Mesodermal cell (in vitro differentiated cells): ENCODE results near the gene SLC25A11.

Source experiments
- H3K27ac ChIP-seq: 2 replicates; pipeline ENCODE4 v1.7.0; 2013; ENCODE audit warnings: mild to moderate bottlenecking, low read depth, low read length, moderate library complexity; ENCODE audit not compliant: severe bottlenecking
- H3K36me3 ChIP-seq: 2 replicates; pipeline ENCODE4 v1.7.1; 2013; ENCODE audit warnings: mild to moderate bottlenecking, low read length, moderate library complexity; ENCODE audit not compliant: control insufficient read depth, insufficient read depth
- H3K4me1 ChIP-seq: one replicate; pipeline ENCODE4 v1.7.1; 2013; ENCODE audit warnings: mild to moderate bottlenecking, low read length; ENCODE audit not compliant: insufficient read depth, control insufficient read depth, poor library complexity, severe bottlenecking
- H3K4me3 ChIP-seq: 2 replicates; pipeline ENCODE4 v1.7.0; 2013; ENCODE audit warnings: low read length, control low read depth, mild to moderate bottlenecking; ENCODE audit not compliant: insufficient read depth, poor library complexity, severe bottlenecking; ENCODE audit errors: extremely low read depth
- H3K9me3 ChIP-seq: 2 replicates; pipeline ENCODE4 v1.7.1; 2013; ENCODE audit warnings: mild to moderate bottlenecking, low read length, moderate library complexity; ENCODE audit not compliant: control insufficient read depth
- WGBS, 2 experiments: methylation state at CpG; one replicate each; pipeline ENCODE4 v1.1.5; 2013; ENCODE audit warnings: missing lambda C conversion rate in 2 of 2; ENCODE audit not compliant: insufficient coverage in 2 of 2; 5-methylcytosine and 5-hydroxymethylcytosine counted together

SLC25A11 gene

DNA sequence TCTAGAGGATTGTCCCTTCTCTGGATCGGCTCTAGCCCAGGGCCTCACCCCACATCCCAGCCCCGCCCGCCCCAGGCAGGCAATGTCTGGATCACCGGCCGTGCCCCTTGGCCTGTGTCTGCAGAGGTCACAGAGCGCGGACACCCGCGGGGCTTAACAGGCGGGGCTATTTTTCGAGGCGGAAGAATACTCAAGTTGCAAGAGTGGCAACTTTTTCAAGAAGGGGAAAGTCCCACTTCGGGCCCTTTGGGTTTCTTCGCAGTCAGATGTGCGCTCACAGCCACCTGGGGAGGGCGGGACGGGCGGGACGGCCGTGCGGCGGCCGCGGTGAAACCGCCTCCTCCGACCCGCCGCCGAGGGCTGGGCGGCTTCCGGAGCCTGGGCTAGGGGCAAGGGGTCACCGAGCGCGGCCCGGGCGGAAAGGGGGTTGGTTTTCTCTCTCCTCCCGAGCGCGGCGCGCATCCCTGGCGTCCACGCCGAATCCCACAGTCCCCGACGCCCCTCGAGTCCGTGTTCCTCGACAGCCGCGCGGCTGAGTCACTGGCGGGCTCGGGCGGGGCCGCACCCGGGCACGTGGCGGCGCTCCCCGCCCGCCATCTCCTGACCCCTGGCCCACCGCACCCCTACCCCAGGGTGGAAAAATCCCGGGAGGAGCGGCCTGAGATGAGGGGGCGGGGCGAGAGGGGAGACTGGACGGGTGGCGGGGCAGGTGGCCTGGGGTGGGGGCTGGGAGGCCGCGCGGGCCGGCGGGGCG is 9.7 kb upstream of the SLC25A11 start:
- WGBS, 2 experiments, result 0 to 1% methylated on average over 36 to 57 of the region's 75 CpGs
- Histone ChIP-seq H3K4me1 (peaks cover 44% of the 10 kb centered on the region), H3K36me3 (peaks cover 34% of the 10 kb centered on the region), H3K9me3 (no peaks in the 10 kb centered on the region), H3K27ac (peak overlapping the region; percentile 97), H3K4me3 (peak overlapping the region; percentile 98)

DNA sequence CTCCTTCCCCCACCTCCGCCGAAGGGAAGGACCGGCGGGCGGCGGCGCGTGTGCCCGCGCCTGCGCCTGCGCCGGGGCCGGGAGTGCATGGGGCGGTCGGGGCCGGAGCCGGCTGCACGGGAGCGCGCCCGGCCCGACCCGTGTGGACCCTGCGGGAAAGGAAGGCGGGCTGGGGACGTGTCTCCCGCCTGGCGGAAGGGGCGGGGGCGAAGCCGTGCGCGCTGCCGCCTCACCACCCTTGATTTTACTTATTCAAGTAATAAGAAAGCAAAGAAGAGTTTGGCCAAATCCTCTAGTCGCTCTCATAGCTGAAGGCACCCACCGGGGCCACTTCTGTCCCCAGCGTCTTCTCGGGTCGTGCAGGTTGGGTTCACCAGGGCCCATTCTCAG is 9.1 kb upstream of the SLC25A11 start:
- peaks cover 49% of the 10 kb centered on the region for H3K4me1 ChIP-seq
- WGBS, 2 experiments, result 0% methylated on average over 19 to 21 of the region's 40 CpGs
- H3K9me3 ChIP-seq, result no peaks in the 10 kb centered on the region
- peak overlapping the region; percentile 98 for H3K4me3 ChIP-seq
- H3K27ac ChIP-seq, result peak overlapping the region; percentile 97
- peaks cover 39% of the 10 kb centered on the region for H3K36me3 ChIP-seq

DNA sequence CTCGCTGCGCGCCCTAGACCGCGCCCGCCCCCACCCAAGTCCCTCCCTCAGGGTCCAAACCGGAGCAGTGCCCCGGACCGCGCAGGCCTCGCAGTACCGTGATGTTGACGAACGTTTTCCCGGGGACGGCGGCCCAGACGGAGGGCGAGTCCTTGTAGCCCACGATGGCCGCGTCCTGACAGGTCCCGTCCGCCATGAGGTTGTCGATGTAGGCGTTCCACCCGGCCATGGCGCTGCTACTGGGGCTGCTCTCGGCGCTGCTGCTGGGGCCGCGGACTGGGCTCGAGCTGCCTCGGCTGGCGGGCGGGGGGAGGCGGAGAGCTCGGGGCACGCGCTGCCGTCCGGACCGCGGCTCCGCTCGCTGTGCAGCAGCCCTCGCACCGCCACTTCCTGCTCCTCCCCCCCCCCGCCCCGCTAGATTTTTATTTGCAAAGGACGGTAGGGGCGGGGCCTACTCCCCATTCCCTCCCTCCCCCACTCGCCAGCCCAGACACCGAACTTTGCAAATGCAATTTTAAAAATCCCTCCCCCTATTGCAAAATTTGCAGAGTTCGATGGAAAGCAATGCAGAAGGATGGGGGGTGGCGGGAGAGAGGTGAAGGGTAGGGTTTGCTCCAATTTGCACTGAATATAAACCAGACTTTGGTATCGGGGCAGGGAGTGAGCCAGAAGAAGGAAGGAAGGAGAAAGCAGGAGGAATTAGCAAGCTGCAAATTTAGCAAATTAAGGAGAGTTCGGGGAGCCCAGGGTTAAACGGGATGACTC is 8.5 kb upstream of the SLC25A11 start, which contains the start of gene PFN1:
TSS of gene PFN1 (minus strand) at position 365 of the 765 bp plus-strand sequence. CDS start at position 229, 136 bp downstream.
- peaks cover 46% of the 10 kb centered on the region for H3K4me1 ChIP-seq
- 0 to 1% methylated on average over 39 to 42 of the region's 59 CpGs for WGBS, 2 experiments

DNA sequence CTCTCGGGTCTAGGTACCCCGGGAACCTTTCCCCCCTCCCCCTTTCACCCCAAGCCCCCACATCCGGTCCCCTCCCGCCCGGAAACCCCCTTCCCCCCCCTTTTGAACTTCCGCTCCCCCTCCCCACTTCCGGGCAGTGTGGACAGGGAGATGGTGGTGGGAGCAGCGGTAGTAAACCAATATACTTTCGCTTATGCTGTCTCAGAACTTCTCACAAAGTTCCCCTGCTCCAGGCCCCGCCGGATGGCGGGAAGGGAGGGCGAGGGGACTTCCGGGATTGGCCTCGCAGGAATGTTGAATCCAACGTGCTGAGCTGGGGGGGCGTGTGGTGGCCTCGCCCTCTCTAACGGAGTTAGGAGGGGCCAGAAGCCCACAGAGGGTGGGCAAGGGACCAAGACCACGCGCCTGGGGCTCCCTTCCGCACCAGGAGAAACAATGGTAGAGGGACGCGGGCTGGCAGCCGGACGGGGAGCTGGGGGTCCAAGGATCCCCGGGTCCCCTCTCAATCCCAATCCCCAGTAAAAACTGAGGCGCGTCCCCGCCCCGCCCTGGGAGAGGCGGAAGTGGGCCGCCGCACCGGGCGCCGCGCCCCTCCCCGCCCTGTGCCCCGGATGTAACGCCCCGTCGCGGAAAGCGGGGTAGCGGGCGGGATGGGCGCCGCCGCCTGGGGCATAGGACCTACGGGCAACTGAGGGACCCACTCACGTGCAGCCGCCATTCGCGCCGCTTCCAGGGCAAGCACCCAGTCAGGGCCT is 7.7 kb upstream of the SLC25A11 start:
- 0% methylated on average over 33 to 39 of the region's 56 CpGs for WGBS, 2 experiments
- Histone ChIP-seq H3K36me3 (peaks cover 53% of the 10 kb centered on the region), H3K9me3 (no peaks in the 10 kb centered on the region), H3K4me3 (peak overlapping the region; percentile 98), H3K4me1 (peaks cover 46% of the 10 kb centered on the region), H3K27ac (peak overlapping the region; percentile 97)

More for the DNA sequence above, 8.5 kb upstream of the SLC25A11 start, which contains the start of gene PFN1:
- Histone ChIP-seq H3K9me3 (no peaks in the 10 kb centered on the region), H3K4me3 (peak within 1 kb of the TSS; percentile 98), H3K27ac (peak within 1 kb of the TSS; percentile 97), H3K36me3 (peaks cover 45% of the 10 kb centered on the region)

DNA sequence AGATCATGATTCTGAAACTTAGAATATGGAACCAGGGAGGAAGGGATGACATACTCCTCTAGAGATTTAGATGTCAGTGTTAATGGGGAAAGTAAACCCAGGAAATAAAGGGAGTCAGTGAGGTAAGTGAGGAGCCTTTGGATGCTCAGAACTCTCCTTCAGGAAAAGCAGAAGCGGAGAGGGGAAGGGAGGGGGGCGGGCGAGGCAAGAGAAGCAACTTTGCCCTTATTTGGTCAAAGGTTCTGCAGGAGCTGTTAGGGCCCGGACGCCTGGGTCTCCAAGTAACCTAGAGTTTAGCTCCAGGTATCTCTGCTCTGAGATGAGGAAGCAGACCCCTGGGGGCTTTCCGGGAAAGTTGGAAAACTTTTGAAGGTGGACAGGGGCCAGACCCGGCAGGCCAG is 7.2 kb upstream of the SLC25A11 start:
- peaks cover 59% of the 10 kb centered on the region for H3K36me3 ChIP-seq
- H3K9me3 ChIP-seq, result no peaks in the 10 kb centered on the region
- 0 to 5% methylated on average over 2 to 5 of the region's 7 CpGs for WGBS, 2 experiments
- peak overlapping the region; percentile 98 for H3K4me3 ChIP-seq
- H3K4me1 ChIP-seq, result peaks cover 50% of the 10 kb centered on the region
- H3K27ac ChIP-seq, result peak overlapping the region; percentile 57

DNA sequence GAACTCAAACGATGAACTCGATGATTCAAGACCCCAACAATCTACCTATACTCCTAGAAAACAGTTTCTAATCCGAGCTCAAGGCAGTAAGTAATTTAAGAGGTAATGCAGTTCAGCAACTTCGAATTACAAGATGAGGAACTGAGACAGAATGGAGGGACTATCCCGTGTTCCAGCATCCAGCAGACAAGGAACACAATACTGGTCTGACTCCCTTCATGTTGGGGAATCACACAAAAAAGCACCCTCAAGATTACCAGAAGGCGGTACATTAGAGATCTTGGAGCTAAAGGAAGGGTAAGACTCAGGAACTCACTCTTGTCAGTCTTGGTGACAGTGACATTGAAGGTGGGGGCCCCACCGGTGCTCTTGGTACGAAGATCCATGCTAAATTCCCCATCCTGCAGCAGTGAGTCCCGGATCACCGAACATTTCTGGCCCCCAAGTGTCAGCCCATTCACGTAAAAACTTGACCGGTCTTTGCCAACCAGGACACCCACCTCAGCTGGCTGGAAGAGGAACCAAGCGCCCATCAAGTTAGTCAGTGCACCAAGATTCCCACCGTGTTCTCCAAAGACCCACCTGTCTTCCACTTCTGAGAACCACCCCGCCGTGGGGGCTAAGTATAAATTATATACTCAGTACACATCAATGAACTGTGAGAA is 6.6 kb upstream of the SLC25A11 start:
- Histone ChIP-seq H3K4me3 (peak overlapping the region; percentile 98), H3K27ac (peak overlapping the region; percentile 32)
- 53 to 56% methylated on average over 7 to 10 of the region's 16 CpGs for WGBS, 2 experiments

DNA sequence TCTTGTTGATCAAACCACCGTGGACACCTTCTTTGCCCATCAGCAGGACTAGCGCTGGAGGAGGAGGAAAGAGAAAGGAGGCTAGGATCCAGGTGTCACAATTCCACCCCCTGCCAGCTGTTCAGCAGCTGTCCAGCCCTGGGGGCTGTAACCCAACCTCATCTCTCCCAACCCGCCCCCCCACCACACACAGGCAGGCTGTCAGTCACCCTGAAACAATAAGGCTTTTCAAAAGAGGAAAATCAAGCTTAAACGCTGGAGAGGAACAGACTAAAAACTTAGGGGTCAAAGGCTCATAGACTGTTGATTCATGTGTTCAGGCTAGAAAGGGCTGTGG is 6.1 kb upstream of the SLC25A11 start:
- H3K27ac ChIP-seq, result peak overlapping the region; percentile 11
- peak overlapping the region; percentile 98 for H3K4me3 ChIP-seq
- H3K9me3 ChIP-seq, result no peaks in the 10 kb centered on the region
- peaks cover 63% of the 10 kb centered on the region for H3K36me3 ChIP-seq
- H3K4me1 ChIP-seq, result peaks cover 49% of the 10 kb centered on the region
- 38 to 62% methylated on average over 1 to 3 of the region's 4 CpGs for WGBS, 2 experiments

More for the DNA sequence above, 6.6 kb upstream of the SLC25A11 start:
- H3K4me1 ChIP-seq, result peaks cover 50% of the 10 kb centered on the region
- no peaks in the 10 kb centered on the region for H3K9me3 ChIP-seq
- H3K36me3 ChIP-seq, result peaks cover 63% of the 10 kb centered on the region

- Histone ChIP-seq H3K27ac (peak overlapping the region; percentile 84), H3K36me3 (peaks cover 63% of the 10 kb centered on the region), H3K4me3 (peak overlapping the region; percentile 98), H3K9me3 (no peaks in the 10 kb centered on the region), H3K4me1 (peaks cover 43% of the 10 kb centered on the region)
- 59 to 73% methylated on average over 4 to 6 of the region's 7 CpGs for WGBS, 2 experiments
Measured at GRCh38 chr17:4945176-4945943, 5.5 kb upstream of the SLC25A11 start.

GRCh38 chr17:4944554-4945175 is 4.8 kb upstream of the SLC25A11 start:
- Histone ChIP-seq H3K4me1 (peaks cover 43% of the 10 kb centered on the region), H3K27ac (peak overlapping the region; percentile 84), H3K36me3 (peaks cover 63% of the 10 kb centered on the region), H3K4me3 (peak overlapping the region; percentile 98), H3K9me3 (no peaks in the 10 kb centered on the region)
- 96 to 100% methylated on average over 1 to 4 of the region's 8 CpGs for WGBS, 2 experiments
